Right kidney (tissue), 1 donor: ENCODE results near the gene TUT1.

Experiments used
- DNase-seq: peaks from one replicate; pipeline ENCODE4 v3.0.0-alpha.2; 2016

Gene TUT1

DNA sequence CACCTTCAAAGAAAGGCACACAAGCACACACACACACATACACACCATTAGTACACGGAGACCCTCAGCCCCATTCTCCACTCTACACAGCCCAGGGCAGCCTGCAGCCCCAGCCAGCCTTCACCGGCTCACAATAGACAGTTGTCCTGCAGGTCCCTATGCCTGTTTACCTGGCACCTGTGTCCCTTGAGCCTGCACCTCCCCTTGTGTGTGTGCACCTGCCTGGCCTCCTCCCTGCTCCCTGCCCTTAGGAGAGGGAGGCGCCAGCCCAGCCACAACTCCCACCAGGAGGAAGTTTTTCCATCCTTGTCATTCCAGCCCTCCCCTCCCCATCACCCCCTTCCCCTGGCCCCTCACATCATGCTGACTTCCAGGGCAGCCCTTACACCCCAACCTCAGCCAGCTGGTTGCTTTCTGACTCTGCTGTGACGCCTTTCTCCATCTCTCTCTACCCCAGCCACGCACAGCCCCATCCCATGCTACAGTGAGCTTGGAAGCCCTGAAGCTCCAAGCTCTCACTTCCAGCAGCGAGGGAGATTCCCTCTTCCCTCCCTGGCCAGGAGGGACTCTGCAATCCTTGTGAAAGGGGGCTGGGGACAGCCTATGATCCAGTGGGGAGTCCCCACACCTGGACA is 49.1 kb downstream of the TUT1 start:
- DNase-seq: no peak

- DNase-seq: no peak
Measured at GRCh38 chr11:62540804-62541701, 50.3 kb downstream of the TUT1 start.

- peak; percentile 34 for DNase-seq
Measured at GRCh38 chr11:62539238-62539925, 51.9 kb downstream of the TUT1 start.

- no peak for DNase-seq
Measured at GRCh38 chr11:62538470-62539237, 52.7 kb downstream of the TUT1 start.

DNA sequence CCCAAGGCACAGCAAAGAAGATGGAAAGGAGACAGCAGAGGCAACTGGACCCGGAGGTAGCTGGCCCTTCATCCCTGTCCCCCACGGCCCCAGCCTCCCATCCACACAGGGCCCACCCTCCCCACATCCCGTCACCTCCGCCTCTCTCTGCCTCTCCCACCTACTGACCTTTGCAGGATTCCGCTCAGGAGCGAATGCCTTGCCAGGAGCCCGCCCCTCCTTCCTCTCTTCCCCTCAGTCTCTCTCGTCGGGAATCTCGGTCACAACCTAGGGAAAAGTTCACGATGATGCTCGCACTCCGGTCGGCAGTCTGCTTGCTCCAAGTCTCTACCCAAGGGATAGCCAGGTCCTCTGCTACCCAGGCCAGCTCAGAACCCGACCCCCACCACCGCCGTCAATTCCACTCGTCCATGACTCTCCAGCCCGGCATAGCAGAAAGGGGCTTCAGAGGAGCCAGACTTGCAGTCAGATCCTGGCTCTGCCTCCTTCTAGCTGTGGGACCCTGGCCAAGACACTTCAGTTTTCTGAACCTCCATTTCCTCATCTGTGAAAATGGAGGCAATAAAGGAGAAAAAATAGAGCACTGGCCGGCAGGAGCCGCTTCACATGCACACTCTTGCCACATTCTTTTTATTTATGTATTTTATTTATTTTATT is 54.9 kb downstream of the TUT1 start:
- no peak for DNase-seq

DNA sequence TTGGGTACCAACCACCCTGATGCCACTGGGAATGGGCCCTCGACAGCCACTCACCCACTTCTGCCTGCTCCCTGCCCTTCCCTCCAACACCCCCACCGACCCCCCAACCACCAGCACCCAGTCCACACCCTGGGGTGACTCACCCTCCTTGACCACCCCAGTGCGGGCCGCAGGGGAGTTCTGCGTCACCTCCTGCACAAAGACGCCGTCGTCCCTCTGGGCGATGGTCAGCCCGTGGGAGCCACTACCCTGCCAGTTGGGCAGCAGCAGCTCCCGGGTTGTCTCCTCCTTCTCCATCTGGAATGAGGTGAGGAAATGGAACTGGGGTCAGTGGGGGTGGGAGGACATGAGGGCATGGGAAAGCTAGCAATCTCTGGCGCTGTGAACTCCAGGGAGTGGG is 55.5 kb downstream of the TUT1 start:
- no peak for DNase-seq

DNA sequence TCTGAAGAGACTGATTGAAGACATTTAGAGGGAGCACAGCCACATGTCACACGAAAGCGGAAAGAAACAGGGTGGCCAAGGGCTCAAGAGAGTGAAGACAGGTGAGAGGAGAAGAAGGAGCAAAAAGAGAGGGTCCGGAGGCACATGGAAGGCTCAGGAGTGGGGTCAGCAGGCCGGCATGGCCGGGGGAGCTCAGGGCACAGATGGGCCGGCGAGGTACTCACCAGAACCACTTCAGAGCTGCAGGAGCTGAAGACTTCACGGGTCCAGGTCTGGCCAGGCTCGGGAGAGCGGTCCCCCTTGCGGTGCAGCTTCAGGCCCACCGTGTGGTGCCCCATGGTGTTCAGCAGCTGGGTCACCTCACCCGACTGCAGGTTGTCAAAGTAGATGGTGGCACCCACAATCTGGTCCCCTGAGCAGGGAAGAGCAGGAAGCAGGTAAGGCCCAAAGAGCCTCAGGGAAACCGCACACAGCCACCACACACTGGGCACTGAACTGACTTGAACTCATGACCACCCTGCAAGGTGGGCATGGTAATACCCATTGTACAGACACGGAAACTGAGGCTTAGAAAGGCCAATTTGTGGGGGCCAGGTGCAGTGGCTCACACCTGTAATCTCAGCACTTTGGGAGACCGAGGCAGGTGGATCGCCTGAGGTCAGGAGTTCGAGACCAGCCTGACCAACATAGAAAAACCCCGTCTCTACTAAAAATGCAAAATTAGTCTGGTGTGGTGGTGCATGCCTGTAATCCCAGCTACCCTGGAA is 56.4 kb downstream of the TUT1 start:
- no peak for DNase-seq

DNA sequence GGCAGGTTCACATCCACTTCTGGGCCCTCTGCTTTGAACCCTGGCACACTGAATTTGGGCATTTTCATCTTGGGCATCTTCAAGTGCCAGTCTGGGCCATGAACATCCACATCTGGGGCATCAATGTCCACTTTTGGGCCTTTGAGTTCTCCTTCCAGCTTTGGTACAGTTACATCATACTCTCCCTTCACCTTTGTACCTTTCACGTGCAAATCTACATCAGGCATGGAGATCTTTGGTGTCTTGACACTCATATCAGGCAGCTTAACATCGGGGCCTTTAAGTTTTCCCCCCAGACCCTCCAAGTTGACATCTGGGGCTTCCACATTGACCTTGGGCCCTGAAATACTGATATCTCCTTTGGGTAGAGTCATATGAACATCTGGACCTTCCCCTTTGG is 59.2 kb downstream of the TUT1 start:
- DNase-seq: no peak
